Muscle layer of colon (tissue), 2 donors: ENCODE results near the gene RTL5.

Experiments used
- H3K27ac ChIP-seq: one replicate; pipeline ENCODE4 v1.7.0; 2013; ENCODE audit warnings: low read depth, mild to moderate bottlenecking, low read length, moderate library complexity
- H3K27me3 ChIP-seq, 2 donors: one replicate each; pipeline ENCODE4 v1.7.0; 2013; ENCODE audit warnings: low read length in 2 of 2, mild to moderate bottlenecking in 2 of 2; ENCODE audit not compliant: insufficient read depth in 2 of 2, control insufficient read depth in 1 of 2
- H3K36me3 ChIP-seq: one replicate; pipeline ENCODE4 v1.7.0; 2013; ENCODE audit warnings: mild to moderate bottlenecking, low read length; ENCODE audit not compliant: insufficient read depth
- H3K4me1 ChIP-seq: one replicate; pipeline ENCODE4 v1.7.0; 2013; ENCODE audit warnings: mild to moderate bottlenecking, low read length; ENCODE audit not compliant: insufficient read depth
- H3K4me3 ChIP-seq, 2 donors: one replicate each; pipeline ENCODE4 v1.7.0; 2013; ENCODE audit warnings: low read length in 2 of 2, low read depth in 1 of 2, mild to moderate bottlenecking in 1 of 2, moderate library complexity in 1 of 2
- H3K9ac ChIP-seq: one replicate; pipeline ENCODE4 v1.7.0; 2013; ENCODE audit warnings: low read length
- H3K9me3 ChIP-seq: one replicate; pipeline ENCODE4 v1.7.0; 2013; ENCODE audit warnings: mild to moderate bottlenecking, low read length
- donor health status: abdominal sarcoma.
- donor health status: Adenocarcinoma of cecum.

RTL5 gene

DNA sequence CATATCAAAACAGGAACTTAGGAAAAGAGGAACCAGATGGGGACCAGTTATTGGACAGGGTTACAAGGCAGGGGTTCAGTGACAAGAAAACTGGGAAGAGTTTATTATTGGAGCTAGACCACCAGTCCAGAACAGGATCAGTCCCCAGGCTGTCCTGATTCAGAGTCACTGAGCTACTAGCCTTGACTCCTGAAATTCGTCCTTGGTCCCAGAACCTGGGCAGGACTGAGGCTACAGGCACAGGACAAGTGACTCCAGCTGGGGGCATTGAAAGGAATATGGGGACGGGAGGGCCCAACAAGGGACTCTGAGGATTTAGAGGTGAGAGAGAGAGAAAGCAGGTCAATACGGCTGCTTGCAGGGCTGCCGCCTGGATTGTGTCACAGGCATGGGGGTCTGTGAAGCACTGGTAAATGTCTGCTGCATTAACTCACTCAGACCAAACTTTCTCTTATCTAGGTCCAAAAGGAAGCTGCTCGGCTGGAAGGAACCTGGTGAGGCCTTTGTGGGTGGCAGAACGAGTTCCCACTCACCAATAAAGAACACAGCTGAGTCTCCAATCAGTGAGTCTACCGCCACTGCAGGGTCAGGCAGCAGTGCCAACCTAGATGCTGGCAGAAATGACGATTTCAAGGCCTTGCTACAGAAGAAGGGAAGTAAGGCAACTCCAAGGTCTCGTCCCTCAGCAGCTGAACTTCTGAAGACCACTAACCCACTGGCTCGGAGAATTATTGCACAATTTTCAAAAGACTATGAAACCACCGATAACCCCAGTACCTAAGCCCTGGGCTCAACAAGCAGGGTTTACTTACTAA lies 11.3 kb upstream of the RTL5 start:
- Histone ChIP-seq H3K27me3 (peaks cover 0 to 8% of the 10 kb centered on the region in 2 donors), H3K9ac (no peak overlapping the region), H3K36me3 (peaks cover 19% of the 10 kb centered on the region), H3K27ac (no peak overlapping the region), H3K4me1 (no peaks in the 10 kb centered on the region), H3K4me3 (no peak overlapping the region), H3K9me3 (no peaks in the 10 kb centered on the region)

DNA sequence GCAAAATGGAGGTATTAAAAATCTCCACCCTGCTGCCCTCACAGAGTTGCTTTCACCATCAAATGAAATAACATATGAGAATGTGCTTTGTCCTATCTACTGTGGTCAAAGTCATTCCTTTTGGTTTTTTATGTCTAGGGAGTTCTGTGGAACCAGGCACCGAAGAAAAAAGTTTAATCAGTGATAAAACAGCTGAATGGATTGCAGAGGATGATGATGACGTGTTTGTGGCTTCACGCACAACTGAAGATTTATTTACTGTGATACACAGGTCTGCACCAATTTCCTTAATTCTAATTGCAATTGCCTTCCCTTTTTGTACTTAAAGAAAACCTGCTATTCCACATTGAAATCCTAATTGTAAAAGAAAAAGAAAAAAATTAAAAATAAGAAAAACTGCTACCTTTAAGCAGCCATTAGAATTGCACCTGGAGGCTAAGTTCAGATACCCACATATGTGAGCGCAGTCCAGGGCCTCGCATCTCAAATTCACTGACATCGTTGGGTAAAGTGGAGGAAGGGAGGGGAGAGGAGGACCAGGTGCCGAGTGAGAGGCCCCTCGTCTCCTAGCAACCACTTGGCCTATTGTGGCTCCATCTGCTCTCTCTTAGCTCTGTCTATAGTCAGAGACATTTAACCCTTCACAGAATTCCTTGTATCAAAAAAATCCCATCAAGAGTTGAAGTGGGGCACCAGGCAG lies 10.5 kb upstream of the RTL5 start:
- Histone ChIP-seq H3K9me3 (no peaks in the 10 kb centered on the region), H3K9ac (no peak overlapping the region), H3K4me1 (no peaks in the 10 kb centered on the region), H3K27me3 (peaks cover 0 to 8% of the 10 kb centered on the region in 2 donors), H3K4me3 (no peak overlapping the region), H3K27ac (no peak overlapping the region), H3K36me3 (peaks cover 19% of the 10 kb centered on the region)

- H3K4me3 ChIP-seq, result no peak overlapping the region
- no peak overlapping the region for H3K27ac ChIP-seq
- H3K27me3 ChIP-seq, result peaks cover 0 to 8% of the 10 kb centered on the region in 2 donors
- no peak overlapping the region for H3K9ac ChIP-seq
- H3K4me1 ChIP-seq, result no peaks in the 10 kb centered on the region
- H3K9me3 ChIP-seq, result no peaks in the 10 kb centered on the region
- peaks cover 19% of the 10 kb centered on the region for H3K36me3 ChIP-seq
Observed at GRCh38 chrX:72141372-72142004, 9.8 kb upstream of the RTL5 start.

DNA sequence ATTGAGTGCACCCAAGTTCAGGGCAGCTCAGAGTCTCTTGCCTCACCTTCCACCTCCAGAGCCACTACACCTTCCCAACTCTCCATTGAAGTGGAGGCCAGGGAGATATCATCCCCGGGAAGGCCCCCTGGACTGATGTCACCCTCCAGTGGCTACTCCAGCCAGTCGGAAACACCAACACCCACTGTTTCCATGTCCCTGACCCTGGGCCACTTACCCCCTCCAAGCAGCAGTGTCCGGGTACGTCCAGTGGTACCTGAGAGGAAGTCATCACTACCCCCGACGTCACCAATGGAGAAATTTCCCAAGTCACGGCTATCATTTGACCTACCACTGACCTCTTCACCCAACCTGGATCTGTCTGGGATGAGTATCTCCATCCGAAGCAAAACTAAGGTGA lies 7.8 kb upstream of the RTL5 start:
- H3K27ac ChIP-seq, result no peak overlapping the region
- no peaks in the 10 kb centered on the region for H3K4me1 ChIP-seq
- peaks cover 0 to 12% of the 10 kb centered on the region in 2 donors for H3K27me3 ChIP-seq
- no peak overlapping the region for H3K4me3 ChIP-seq
- H3K9ac ChIP-seq, result no peak overlapping the region
- peaks cover 24% of the 10 kb centered on the region for H3K36me3 ChIP-seq
- H3K9me3 ChIP-seq, result no peaks in the 10 kb centered on the region

GRCh38 chrX:72137846-72138495 lies 6.3 kb upstream of the RTL5 start:
- no peak overlapping the region for H3K27ac ChIP-seq
- no peak overlapping the region for H3K4me3 ChIP-seq
- no peaks in the 10 kb centered on the region for H3K4me1 ChIP-seq
- H3K36me3 ChIP-seq, result peaks cover 24% of the 10 kb centered on the region
- peaks cover 0 to 16% of the 10 kb centered on the region in 2 donors for H3K27me3 ChIP-seq
- no peaks in the 10 kb centered on the region for H3K9me3 ChIP-seq
- H3K9ac ChIP-seq, result no peak overlapping the region

DNA sequence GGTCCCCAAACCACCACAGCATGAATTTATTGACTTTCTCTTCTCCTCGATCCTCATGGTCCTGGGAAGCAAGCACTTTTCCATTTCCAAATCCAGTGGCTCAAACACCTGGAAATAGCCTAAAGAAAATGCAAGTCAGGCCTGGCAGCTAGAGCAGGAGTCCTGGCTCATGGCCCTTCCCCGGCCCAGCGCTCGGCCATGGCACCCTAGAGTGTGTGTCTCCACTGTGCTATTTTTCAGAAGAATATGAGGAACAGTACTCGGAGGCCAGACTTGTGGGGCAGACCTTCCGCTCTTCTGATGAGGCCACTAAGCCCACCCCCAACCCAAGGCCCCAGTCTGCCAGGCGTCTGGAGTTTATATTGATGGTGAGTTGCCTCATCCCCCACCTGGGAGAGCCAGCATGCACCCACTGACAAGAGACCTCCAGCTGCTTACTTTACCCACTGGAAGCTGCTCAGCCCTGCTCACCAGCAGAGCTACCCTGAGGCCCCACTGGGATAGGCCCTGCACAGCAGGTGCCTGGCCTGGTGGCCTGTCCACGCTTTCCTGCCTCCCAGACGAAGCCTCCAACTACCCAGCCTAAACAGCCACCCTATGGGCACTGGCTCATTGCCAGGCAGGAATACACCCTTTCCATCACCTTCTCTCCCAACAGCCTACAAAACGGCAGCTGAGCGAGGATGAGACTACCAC lies 2.3 kb upstream of the RTL5 start:
- Histone ChIP-seq H3K27me3 (peaks cover 0 to 25% of the 10 kb centered on the region in 2 donors), H3K36me3 (peaks cover 19% of the 10 kb centered on the region), H3K4me3 (no peak overlapping the region), H3K9me3 (no peaks in the 10 kb centered on the region), H3K9ac (no peak overlapping the region), H3K27ac (no peak overlapping the region), H3K4me1 (peaks cover 6% of the 10 kb centered on the region)

DNA sequence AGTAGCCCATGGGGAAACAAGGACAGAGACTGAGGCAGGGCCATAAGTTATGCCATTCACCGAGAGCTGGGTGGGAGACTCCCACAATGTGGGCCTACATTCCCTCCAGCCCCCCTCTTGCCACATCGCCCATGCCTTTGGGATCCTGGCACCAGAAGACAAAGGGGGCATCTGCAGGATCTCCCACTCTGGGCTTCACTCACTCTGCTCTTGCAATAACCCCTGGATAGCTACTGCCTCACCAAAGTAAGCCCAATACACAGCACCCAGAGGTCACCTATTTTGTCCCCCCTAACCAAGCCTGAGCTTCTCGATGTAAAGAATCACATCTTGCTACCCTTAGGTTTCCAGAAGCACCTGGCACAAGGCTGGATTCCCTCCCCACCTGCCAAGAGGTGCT lies 741 bp upstream of the RTL5 start:
- H3K4me1 ChIP-seq, result peaks cover 6% of the 10 kb centered on the region
- H3K27ac ChIP-seq, result no peak overlapping the region
- H3K9me3 ChIP-seq, result no peaks in the 10 kb centered on the region
- no peak overlapping the region for H3K9ac ChIP-seq
- no peak overlapping the region for H3K4me3 ChIP-seq
- H3K36me3 ChIP-seq, result peaks cover 13% of the 10 kb centered on the region
- H3K27me3 ChIP-seq, result peaks cover 0 to 24% of the 10 kb centered on the region in 2 donors

- Histone ChIP-seq H3K27me3 (peaks cover 4 to 35% of the 10 kb centered on the region in 2 donors), H3K36me3 (peaks cover 13% of the 10 kb centered on the region), H3K4me1 (peaks cover 21% of the 10 kb centered on the region), H3K9ac (peak overlapping the region; percentile 57), H3K4me3 (peak overlapping the region; percentile 56 to 64), H3K9me3 (no peaks in the 10 kb centered on the region), H3K27ac (peak overlapping the region; percentile 74)
Observed at GRCh38 chrX:72130762-72131250, 909 bp downstream of the RTL5 start.

- peak overlapping the region in 1 of 2 donors; percentile 64 for H3K4me3 ChIP-seq
Observed at GRCh38 chrX:72130156-72130761, 1.5 kb downstream of the RTL5 start.

DNA sequence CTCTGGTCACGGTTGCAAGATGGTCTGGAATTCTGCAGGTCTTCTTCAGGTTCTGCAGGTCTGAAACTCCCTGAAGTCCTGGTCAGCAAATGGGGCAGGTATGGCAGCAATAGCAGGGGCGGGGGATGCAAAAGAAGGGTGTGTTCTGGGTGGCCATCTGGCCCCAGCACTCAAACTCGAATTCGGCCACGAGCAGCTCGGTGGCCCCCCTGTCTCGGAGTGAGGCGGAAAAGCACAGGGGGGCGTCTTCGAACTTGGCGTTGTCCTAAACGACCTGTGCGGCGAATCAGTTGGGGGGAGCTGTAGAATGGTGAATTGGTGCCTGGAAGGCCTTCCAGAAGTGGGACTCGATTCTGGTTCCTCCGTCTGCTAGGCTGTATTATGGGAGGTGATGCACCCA lies 2.1 kb downstream of the RTL5 start:
- Histone ChIP-seq H3K27ac (no peak overlapping the region), H3K27me3 (peaks cover 5 to 33% of the 10 kb centered on the region in 2 donors), H3K9me3 (no peaks in the 10 kb centered on the region), H3K4me1 (peaks cover 32% of the 10 kb centered on the region), H3K36me3 (peaks cover 8% of the 10 kb centered on the region), H3K9ac (no peak overlapping the region), H3K4me3 (no peak overlapping the region)

More at GRCh38 chrX:72130156-72130761, 1.5 kb downstream of the RTL5 start:
- peaks cover 26% of the 10 kb centered on the region for H3K4me1 ChIP-seq
- peaks cover 13% of the 10 kb centered on the region for H3K36me3 ChIP-seq
- peaks cover 5 to 35% of the 10 kb centered on the region in 2 donors for H3K27me3 ChIP-seq
- no peak overlapping the region for H3K9ac ChIP-seq
- no peaks in the 10 kb centered on the region for H3K9me3 ChIP-seq
- H3K27ac ChIP-seq, result peak overlapping the region; percentile 74
